ENCODE data around the gene RLN1. TPM values are rescaled to one million over a fixed set of nuclear protein-coding genes. Genes with fewer than 3 reads are reported as not detected.

RLN1 gene
- polyA plus RNA-seq, 1 of the 3 experiments (the other 2 are of a cell fraction), result 0.23 TPM

DNA sequence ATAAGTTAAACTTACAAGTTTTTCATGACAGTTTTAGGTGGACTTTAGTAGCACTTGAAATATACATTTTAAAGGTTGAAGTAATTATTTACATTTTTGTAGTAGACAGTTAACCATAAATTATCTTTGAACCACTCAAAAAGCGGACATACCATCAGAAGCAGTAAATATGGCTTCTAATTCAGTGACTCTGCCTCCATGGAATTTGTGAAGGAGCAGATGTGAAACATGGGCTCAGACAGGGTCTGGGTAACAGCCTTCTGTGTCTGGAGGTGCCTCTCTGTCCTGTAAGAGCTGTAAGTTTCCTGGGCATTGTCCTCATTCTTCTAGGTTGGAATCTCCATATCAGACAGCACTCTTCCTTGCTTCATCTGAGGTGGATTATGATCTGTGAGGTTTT is 47.5 kb downstream of the RLN1 start (continued):
- TF ChIP-seq, protein P1, sequence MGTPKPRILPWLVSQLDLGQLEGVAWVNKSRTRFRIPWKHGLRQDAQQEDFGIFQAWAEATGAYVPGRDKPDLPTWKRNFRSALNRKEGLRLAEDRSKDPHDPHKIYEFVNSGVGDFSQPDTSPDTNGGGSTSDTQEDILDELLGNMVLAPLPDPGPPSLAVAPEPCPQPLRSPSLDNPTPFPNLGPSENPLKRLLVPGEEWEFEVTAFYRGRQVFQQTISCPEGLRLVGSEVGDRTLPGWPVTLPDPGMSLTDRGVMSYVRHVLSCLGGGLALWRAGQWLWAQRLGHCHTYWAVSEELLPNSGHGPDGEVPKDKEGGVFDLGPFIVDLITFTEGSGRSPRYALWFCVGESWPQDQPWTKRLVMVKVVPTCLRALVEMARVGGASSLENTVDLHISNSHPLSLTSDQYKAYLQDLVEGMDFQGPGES (IDR thresholded peaks at IDR 0.05; ENCODE audit: low read depth, low read length), result no peak
- TF ChIP-seq MEF2A (IDR thresholded peaks at IDR 0.05; ENCODE audit: borderline replicate concordance, low read depth), result no peak

DNA sequence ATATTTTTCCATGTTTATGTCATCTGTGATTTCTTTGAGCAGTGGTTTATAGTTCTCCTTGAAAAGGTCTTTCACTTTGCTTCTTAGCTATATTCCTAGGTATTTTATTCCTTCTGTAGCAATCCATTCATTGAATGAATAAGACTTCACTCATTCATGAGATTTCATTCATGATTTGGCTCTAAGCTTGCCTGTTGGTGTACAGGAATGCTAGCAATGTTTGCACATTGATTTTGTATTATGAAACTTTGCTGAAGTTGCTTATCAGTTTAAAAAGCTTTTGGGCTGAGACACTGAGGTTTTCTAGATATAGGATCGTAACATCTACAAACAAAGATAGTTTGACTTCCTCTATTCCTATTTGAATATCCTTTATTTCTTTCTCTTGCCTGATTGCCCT is 51.1 kb downstream of the RLN1 start:
- H3K27ac ChIP-seq (ENCODE audit: low read depth in 2 of 2, low read length in 1 of 2), result no peak overlapping the region
- H4K20me1 ChIP-seq (ENCODE audit: insufficient read depth), result no peaks in the 10 kb centered on the region
- H3F3A ChIP-seq (replicated peaks; ENCODE audit: insufficient read depth), result no peaks in the 10 kb centered on the region
- no peak overlapping the region for H3K4me2 ChIP-seq
- no peak overlapping the region for H2AFZ ChIP-seq (ENCODE audit: low read depth)
- H3K4me1 ChIP-seq (ENCODE audit: control insufficient read depth in 1 of 2, insufficient read depth in 2 of 2, low read depth in 1 of 2, low read length in 1 of 2), result no peaks in the 10 kb centered on the region
- no peaks in the 10 kb centered on the region for H3K79me2 ChIP-seq (ENCODE audit: insufficient read depth)
- DNase-seq, result no peak
- H3K36me3 ChIP-seq (replicated peaks in 1 of 2; ENCODE audit: control insufficient read depth in 1 of 2, insufficient read depth in 2 of 2, low read length in 1 of 2), result no peaks in the 10 kb centered on the region
- no peak overlapping the region for H3K9ac ChIP-seq
- no peaks in the 10 kb centered on the region for H3K27me3 ChIP-seq (ENCODE audit: insufficient read depth)
- no peaks in the 10 kb centered on the region for H3K9me2 ChIP-seq
- TF ChIP-seq, protein P1 (IDR thresholded peaks at IDR 0.05; ENCODE audit: low read depth, low read length), result no peak
- no peak for TF ChIP-seq TCF12 (IDR thresholded peaks at IDR 0.05)
- H3K9me3 ChIP-seq, result no peaks in the 10 kb centered on the region
- ChIA-PET POLR2A (no interaction called here), CTCF (no interaction called here)
- no peak overlapping the region for H3K4me3 ChIP-seq (ENCODE audit: low read depth in 2 of 2, low read length in 1 of 2)
- 23% methylated on average over 1 of the region's 1 CpG for WGBS (ENCODE audit: low lambda C conversion rate)

DNA sequence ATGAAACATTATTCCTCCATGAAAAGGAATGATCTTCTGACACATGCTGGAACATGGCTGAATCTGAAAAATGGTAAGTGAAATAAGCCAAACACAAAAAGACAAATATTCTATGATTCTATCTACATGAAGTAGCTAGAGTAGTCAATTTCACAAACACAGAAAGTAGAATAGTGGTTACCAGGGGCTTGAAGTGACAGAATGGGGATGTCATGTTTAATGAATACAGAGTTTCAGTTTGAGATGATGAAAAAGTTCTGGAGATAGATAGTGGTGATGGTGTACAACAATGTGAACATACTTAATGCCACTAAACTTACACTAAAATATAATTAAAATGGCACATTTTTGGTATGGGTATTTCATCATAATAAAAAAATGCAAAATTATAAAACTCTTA is 53.4 kb downstream of the RLN1 start:
- Histone ChIP-seq H3K4me1 (ENCODE audit: control insufficient read depth in 1 of 2, insufficient read depth in 2 of 2, low read depth in 1 of 2, low read length in 1 of 2) (no peaks in the 10 kb centered on the region), H3K4me2 (no peak overlapping the region), H3K4me3 (ENCODE audit: low read depth in 2 of 2, low read length in 1 of 2) (no peak overlapping the region), H3F3A (replicated peaks; ENCODE audit: insufficient read depth) (no peaks in the 10 kb centered on the region), H3K79me2 (ENCODE audit: insufficient read depth) (no peaks in the 10 kb centered on the region), H3K27me3 (ENCODE audit: insufficient read depth) (no peaks in the 10 kb centered on the region), H3K9me2 (no peaks in the 10 kb centered on the region), H3K36me3 (replicated peaks in 1 of 2; ENCODE audit: control insufficient read depth in 1 of 2, insufficient read depth in 2 of 2, low read length in 1 of 2) (no peaks in the 10 kb centered on the region), H2AFZ (ENCODE audit: low read depth) (no peak overlapping the region), H3K9me3 (no peaks in the 10 kb centered on the region), H3K9ac (no peak overlapping the region), H4K20me1 (ENCODE audit: insufficient read depth) (no peaks in the 10 kb centered on the region), H3K27ac (ENCODE audit: low read depth in 2 of 2, low read length in 1 of 2) (no peak overlapping the region)
- CTCF ChIA-PET, result no interaction called here
- POLR2A ChIA-PET, result no interaction called here
- no peak for DNase-seq
- TF ChIP-seq EP300 (IDR thresholded peaks at IDR 0.05; ENCODE audit: borderline replicate concordance in 1 of 2, low read depth in 1 of 2, low read length in 1 of 2) (no peak), RFX5 (IDR thresholded peaks at IDR 0.05; ENCODE audit: low read length) (no peak), YY1 (IDR thresholded peaks at IDR 0.05; ENCODE audit: low read depth) (no peak), ELF1 (IDR thresholded peaks at IDR 0.05) (no peak), NFIC (IDR thresholded peaks at IDR 0.05; ENCODE audit: borderline replicate concordance) (no peak), FOXJ3 (CRISPR knock-in tag; IDR thresholded peaks at IDR 0.05) (no peak), SMC3 (IDR thresholded peaks at IDR 0.05; ENCODE audit: low read depth, low read length) (no peak), FOXM1 (IDR thresholded peaks at IDR 0.05; ENCODE audit: low read depth) (no peak), GABPA (IDR thresholded peaks at IDR 0.05; ENCODE audit: low read depth) (no peak), REST (IDR thresholded peaks at IDR 0.05; ENCODE audit: low read depth, low read length) (no peak), TAF1 (IDR thresholded peaks at IDR 0.05; ENCODE audit: borderline replicate concordance, low read depth, low read length) (no peak), MEF2A (IDR thresholded peaks at IDR 0.05; ENCODE audit: borderline replicate concordance, low read depth) (no peak), USF2 (IDR thresholded peaks at IDR 0.05; ENCODE audit: borderline replicate concordance, low read depth, low read length) (no peak)
- TF ChIP-seq, protein P2, sequence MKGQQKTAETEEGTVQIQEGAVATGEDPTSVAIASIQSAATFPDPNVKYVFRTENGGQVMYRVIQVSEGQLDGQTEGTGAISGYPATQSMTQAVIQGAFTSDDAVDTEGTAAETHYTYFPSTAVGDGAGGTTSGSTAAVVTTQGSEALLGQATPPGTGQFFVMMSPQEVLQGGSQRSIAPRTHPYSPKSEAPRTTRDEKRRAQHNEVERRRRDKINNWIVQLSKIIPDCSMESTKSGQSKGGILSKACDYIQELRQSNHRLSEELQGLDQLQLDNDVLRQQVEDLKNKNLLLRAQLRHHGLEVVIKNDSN (IDR thresholded peaks at IDR 0.05; ENCODE audit: borderline replicate concordance, low read depth), result no peak
- TF ChIP-seq, protein P1 (IDR thresholded peaks at IDR 0.05; ENCODE audit: low read depth, low read length), result no peak
